HFF-Myc (cell line): ENCODE data around the gene SLC6A11.

Experiments
- DNase-seq: peaks from one replicate; pipeline ENCODE4 v3.0.0-alpha.2; 2011; ENCODE audit warnings: low read depth; ENCODE audit errors: extremely low read depth
- H3K4me3 ChIP-seq: replicated peaks from 2 replicates; pipeline ENCODE4 v1.5.1; 2011; ENCODE audit warnings: low read depth, mild to moderate bottlenecking, control low read depth, low read length
- CTCF ChIP-seq: IDR thresholded peaks from 2 replicates; pipeline ENCODE4 v1.5.1; 2012; ENCODE audit warnings: mild to moderate bottlenecking, low read depth, low read length, control low read depth; ENCODE audit errors: missing control alignments

Gene SLC6A11

DNA sequence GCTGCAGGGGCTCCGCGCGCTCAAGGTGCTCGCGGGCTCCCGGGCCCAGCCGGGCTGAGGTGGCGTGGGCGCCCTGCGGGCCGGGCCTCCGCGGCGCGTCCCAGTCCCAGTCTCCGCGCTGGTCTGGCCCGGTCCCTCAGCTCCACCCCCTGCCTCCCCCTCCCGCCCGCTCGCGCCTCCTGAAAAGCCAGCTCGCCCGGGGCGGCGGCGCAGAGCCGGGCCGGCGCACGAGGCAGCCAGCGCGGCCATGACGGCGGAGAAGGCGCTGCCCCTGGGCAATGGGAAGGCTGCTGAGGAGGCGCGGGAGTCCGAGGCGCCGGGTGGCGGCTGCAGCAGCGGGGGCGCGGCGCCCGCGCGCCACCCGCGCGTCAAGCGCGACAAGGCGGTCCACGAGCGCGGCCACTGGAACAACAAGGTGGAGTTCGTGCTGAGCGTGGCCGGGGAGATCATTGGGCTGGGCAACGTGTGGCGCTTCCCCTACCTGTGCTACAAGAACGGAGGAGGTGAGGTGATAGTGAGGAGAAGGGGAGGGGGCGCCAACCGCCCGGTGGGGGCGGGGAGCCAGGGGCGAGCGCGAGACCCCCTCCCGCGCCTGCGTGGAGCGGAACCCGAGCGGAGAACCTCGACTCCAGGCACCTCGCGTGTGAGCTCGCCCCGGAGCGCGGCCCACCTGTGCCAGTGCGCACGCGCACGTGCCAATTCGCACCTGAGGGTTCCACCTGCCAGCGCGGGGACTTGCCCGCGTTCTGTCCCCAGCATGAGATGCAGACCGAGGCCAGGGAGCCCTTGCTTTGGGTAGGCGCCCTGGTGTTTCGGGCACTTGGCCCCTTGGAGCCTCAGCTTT lies at the start of gene SLC6A11:
Gene SLC6A11, plus strand, starts transcription at position 210 of the 844 bp plus-strand sequence. Its CDS starts 38 bp downstream, at position 248.
- TF ChIP-seq CTCF: no peak
- no peak for DNase-seq
- H3K4me3 ChIP-seq: no peak within 1 kb of the TSS

GRCh38 chr3:10768708-10769394 lies 47.2 kb upstream of the SLC6A11 start:
- no peak for DNase-seq
- no peak for TF ChIP-seq CTCF

DNA sequence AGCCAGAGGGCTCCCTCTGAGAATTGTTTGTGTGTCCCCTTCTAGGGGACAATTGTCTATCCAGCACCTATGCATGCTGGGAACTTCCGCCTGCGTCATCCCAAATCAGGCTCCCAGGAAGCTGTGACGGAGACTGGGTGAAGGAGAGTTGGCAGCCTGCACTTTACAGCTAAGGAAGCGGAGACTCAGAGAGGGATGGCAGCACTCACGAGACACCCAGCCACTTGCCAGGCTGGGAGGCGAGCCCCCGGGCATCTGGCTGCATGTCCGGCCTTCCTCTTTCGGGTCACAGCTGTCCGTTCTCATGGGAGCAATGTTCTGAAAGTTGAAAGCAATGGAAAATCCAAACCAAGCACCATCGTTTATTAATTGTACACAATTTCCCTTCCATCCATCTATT lies 45.5 kb upstream of the SLC6A11 start:
- TF ChIP-seq CTCF: no peak
- no peak for DNase-seq
- H3K4me3 ChIP-seq: no peak overlapping the region

More at GRCh38 chr3:10768708-10769394, 47.2 kb upstream of the SLC6A11 start:
- H3K4me3 ChIP-seq: no peak overlapping the region

GRCh38 chr3:10770981-10771380 lies 45.0 kb upstream of the SLC6A11 start:
- DNase-seq: no peak
- no peak for TF ChIP-seq CTCF
- no peak overlapping the region for H3K4me3 ChIP-seq

DNA sequence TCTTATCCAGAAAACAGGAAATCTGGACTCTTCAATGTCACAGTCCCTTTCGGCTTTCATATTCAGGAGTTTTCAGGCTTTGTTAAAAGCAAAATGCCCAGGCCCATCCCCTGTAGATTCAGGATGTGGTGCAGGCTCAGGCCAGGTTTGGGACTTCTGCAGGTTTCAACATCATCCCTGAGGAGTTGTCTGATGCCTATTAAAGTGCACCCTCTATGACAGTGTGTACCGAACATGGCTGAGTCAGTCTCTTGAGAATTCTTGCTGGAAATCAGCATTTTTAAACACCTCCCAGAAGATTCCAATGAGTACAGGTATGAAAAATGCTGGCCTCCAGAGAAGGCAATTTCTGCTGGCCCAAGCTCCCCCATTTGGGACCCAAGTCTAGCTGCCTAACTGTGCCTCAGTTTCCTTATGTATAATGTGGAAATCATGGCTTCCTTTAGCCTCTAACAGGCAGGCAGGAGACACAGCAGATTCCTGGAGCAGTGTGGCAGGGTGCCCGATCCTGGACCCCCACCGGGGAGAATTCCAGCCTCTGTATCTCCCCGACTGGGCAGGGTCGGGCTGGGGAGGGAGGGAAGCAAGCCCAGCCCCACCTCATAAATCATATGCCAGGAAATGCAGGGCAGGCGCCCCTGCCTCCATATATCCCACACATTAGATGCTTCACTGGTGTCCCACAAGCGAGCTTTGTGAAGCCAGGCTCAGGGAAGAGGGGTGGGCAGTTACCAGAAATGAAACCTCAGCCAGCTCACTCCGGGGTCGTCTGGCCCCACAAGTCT lies 44.4 kb upstream of the SLC6A11 start:
- no peak overlapping the region for H3K4me3 ChIP-seq
- TF ChIP-seq CTCF: no peak
- DNase-seq: no peak

GRCh38 chr3:10772271-10773161 lies 43.5 kb upstream of the SLC6A11 start:
- TF ChIP-seq CTCF: peak; percentile 28
- DNase-seq: no peak
- no peak overlapping the region for H3K4me3 ChIP-seq
